Stimulated activated CD4-positive, alpha-beta T cell treated with anti-CD3 and anti-CD28 coated beads, Interleukin-2, amount 100 ng/mL, for 24 hours (primary cell): ENCODE data around the gene ESRRB.
"Not testable (repeated sequence)": the region's sequence is repeated elsewhere in the genome, so short reads cannot be mapped to it uniquely, and the experiment has no call there.

ENCODE experiments used
- DNase-seq, 2 donors: peaks; one replicate each; pipeline ENCODE4 v3.0.0-alpha.2; 2020

The ESRRB gene

GRCh38 chr14:76500011-76500410 is 124.1 kb downstream of the ESRRB start:
- DNase-seq = no peak

- DNase-seq = no peak
Measured at GRCh38 chr14:76500480-76500879, 124.5 kb downstream of the ESRRB start.

DNA sequence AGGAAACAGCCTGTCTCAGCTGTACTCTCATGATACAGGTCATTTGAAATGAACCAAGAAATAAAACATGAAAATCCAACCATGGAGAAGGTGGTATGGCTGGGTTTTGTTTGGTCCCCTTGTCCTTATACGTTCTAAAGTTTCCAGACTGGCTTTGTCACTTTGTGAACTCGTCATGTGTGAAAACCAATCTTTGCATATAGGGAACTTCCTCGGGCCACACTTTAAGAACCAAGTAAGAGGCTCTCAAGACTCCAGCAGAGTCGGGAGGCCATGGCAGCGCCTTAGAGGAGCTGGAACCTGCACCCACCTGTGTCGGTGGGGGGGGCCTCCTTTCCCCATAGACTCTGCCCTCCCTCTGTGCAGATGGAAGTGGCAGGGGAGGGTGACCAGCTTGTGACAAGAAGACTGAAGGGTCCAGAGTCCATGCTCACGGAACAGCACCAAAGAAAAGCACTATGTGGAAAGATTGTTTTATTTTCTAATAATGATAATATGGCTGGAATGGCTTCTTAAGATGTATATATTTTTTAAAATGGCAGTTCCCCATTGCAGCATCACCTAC is 125.3 kb downstream of the ESRRB start:
- no peak for DNase-seq

GRCh38 chr14:76502219-76502618 is 126.3 kb downstream of the ESRRB start:
- DNase-seq = no peak

DNA sequence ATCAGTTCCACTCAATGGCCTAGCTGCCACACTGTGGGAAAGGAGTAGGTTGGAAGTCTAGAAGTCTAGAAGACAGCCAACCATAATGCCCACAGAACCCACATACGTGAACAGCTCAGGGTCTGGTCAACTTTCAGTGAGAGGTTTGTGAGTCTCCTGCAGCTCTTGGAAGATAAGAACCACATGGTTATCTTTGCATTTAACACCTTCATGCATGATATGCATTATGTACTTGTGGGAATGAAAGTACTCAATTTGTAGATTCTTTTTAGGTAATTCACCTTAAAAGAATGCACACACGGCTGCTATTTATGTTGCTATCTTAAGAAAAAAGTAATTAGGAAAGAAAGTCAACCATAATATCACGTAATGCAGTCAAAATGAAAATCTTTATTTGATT is 126.7 kb downstream of the ESRRB start:
- no peak for DNase-seq

DNA sequence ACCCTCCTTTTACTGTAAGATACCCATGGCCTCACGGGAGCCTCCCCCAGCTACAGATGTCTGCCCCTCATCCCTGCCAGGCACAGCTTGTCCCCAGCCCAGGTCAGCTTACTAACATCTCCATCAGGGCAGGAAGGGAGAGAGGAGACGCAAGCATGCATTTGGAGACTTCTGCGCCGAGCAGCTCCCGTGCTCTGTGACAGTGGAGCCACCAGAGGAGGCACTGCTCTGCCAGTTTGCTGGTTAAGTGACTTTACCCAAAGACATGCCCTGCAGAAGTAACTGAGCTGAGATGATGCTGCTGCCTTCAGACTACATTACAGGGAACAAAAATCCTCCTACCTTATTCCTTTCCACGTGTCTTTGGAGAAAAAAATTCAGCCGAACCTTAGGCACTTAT is 133.4 kb downstream of the ESRRB start:
- DNase-seq = no peak

DNA sequence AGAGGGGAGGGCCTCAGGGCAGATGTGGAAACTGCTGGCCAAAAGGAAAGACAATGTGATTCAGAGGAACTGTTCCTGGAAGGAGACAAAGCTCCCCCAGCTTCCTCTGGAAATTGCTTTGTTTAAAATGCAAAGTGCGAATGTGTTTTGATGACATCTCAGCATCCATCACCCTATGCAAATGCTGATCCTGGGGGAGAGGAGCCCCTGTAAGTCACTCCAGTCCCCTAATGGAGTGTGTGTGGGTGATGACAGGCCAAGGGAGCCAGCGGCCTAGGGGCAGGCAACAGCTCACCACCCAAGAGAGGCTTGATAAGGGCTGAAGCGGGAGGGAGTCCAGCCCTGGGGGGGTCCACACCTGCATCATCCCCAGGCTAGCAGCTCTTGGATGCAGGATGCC is 134.2 kb downstream of the ESRRB start:
- DNase-seq = no peak

GRCh38 chr14:76514213-76514998 is 138.5 kb downstream of the ESRRB start:
- DNase-seq = peak in 1 of 2 donors; percentile 12

DNA sequence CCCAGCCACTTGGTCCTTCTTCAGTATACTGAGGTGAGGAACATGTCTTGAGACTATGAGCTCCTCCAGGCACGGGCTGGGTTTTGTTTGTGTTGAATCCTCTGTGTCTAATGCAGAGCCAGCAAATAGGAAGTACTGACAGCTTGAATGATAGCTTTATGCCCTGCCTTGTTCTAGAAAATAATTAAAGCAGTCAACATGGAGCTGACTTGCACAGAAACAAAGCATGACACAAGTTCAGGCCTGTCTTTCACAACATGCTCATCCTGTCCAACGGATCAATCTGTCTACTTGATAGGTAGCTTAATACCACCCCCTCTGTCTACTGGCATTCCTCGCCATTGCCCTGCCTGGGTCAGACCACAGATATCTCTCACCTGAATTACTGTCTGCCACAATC is 140.9 kb downstream of the ESRRB start:
- no peak for DNase-seq

DNA sequence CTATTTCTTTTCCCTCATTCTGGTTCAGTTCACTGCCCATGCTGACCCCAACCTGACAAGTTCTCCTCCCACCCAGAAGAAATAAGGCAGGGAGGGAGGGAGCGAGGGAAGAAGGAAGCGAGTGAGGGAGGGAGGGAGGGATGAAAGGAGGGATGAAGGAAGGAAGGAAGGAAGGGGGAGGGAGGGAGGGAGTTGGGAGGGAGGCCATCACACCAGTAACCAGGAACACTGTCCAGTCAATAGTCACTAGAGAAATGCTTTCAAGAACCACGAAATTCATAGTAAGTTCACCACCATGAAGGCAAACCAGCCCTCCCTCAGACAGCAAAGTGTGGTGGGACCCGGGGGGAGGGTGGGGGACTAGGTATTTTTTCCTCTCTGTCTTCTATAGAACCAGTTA is 142.4 kb downstream of the ESRRB start:
- no peak for DNase-seq

- no peak for DNase-seq
Measured at GRCh38 chr14:76525106-76525821, 149.3 kb downstream of the ESRRB start.

GRCh38 chr14:76531085-76531484 is 155.1 kb downstream of the ESRRB start:
- DNase-seq = no peak

DNA sequence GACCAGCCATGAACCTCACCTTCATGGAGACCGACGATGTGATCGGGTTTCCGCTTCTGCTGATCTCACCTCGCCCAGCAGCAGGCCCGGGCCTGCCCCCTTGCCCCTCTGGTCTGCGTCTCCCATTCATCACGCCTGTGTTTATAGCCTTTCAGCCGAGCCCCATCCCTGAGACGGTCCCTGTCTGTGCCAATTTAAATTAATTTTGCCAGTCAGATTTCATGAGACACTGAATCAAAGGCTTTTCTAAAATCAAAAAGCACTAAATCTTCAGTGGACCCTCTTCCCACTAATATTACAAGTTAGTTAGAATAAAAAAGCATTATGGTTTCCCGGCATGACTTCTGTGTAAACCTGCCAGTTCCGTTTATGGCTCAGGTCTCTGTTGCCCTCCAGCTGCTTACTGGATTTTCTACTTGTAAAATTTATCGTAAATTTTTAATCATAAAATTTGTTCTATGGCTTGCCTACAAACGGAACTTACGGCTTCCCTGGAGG is 155.9 kb downstream of the ESRRB start:
- DNase-seq = no peak

DNA sequence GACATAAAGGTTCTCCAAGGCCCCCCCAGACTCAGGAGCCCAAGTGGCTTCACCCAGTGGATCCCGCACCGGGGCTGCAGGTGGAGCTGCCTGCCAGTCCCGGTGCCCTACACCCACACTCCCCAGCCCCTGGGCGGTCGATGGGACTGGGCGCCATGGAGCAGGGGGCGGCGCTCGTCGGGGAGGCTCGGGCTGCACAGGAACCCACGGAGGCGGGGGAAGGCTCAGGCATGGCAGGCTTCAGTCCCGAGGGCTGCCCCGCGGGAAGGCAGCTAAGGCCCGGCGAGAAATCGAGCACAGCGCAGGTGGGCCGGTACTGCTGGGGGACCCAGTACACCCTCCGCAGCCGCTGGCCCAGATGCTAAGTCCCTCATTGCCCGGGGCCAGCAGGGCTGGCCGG is 160.7 kb downstream of the ESRRB start:
- not testable (repeated sequence) for DNase-seq

- no peak for DNase-seq
Measured at GRCh38 chr14:76537906-76538647, 162.1 kb downstream of the ESRRB start.

DNA sequence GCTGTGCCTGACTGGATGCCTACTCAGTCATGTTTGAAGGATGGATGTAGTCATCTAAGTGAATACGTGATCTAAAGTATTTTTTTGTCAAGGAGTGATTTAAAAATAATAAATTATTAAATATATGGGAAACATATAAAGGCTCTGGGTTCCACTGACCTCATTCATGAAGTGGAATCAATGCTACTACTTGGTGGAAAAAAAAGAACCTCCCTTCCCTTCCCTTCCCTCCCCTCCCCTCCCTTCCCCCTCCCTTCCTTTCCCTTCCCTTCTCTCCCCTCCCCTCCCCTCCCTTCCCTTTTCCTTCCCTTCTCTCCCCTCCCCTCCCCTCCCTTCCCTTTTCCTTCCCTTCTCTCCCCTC is 162.7 kb downstream of the ESRRB start:
- no peak for DNase-seq

DNA sequence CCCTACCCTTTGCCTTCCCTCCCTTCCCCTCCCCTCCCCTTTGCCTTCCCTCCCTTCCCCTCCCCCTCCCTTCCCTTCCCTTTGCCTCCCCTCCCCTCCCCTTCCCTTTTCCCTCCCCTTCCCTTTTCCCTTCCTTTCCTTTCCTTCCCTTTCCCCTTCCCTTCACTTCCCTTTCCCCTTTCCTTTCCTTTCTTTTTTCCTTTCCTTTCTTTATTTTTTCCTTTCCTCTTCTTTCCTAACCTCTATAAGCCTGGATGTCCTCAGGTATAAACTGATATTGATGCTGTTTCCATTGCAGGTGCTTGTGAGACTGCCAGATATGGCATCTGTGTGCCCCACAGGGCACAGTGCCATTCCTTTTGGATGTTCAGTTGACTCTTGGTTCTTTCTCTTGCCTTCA is 163.2 kb downstream of the ESRRB start:
- no peak for DNase-seq

GRCh38 chr14:76541594-76542219 is 165.8 kb downstream of the ESRRB start:
- DNase-seq = no peak

DNA sequence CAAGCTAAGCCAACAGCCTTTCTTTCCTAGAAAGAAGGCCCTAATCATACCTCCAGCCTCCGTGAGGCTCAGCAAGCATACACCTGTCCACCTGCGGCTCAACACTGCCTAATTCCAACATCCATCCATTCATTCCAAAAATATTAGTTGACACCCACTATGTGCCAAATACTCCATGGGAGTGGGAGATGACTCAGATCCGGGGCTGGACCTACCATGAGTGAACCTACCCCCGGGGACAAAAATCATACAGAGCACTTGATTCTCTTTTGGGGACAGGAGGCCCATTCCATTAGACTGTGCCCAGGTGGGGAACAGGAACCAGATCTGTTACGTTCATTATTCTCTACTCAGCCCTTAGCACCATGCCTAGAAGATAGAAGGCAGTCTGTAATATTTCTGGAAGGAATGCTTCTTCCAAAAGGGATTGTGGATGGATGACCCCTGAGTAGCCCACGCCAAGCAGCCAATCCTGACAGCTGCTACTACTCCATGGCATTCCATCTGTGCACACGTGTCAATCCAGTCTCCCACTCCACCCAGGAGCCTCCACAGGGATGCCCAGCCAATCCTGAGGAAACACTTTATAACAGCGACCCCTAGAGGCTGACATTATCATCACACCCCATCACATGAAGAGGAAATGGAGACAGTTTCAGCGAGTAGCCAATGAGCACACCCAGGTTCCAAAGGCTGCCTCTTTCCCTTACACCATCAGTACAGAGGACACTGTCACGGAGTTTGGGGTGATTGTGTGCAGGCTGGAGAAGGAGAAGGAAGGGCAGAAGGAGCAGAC is 170.7 kb downstream of the ESRRB start:
- peak in 1 of 2 donors; percentile 3 for DNase-seq

GRCh38 chr14:76547831-76548230 is 171.9 kb downstream of the ESRRB start:
- DNase-seq = no peak

GRCh38 chr14:76550534-76550933 is 174.6 kb downstream of the ESRRB start:
- no peak for DNase-seq

- no peak for DNase-seq
Measured at GRCh38 chr14:76551116-76551515, 175.2 kb downstream of the ESRRB start.
